Neutrophil (primary cell): Measurements from ENCODE around the gene IL1R2.

Experiments used
- H3K27ac ChIP-seq: fragments of 200-600 bp; sonication (generic); 2 replicates; pipeline ENCODE4 v1.5.1; 2016; ENCODE audit warnings: mild to moderate bottlenecking, moderate library complexity
- H3K27me3 ChIP-seq: fragments of 200-600 bp; sonication (generic); 2 replicates; pipeline ENCODE4 v1.6.0; 2016; ENCODE audit warnings: mild to moderate bottlenecking
- H3K36me3 ChIP-seq: fragments of 200-600 bp; sonication (generic); 2 replicates; pipeline ENCODE4 v1.5.1; 2017
- H3K4me1 ChIP-seq, 2 experiments: fragments of 200-600 bp in 1 of 2; sonication (generic) in 1 of 2; 1 replicate in 1 of 2; 2 replicates in 1 of 2; pipeline versions ENCODE4 v1.5.1 to v1.6.1; 2013 to 2016; ENCODE audit warnings: low read depth in 1 of 2, low read length in 1 of 2, mild to moderate bottlenecking in 1 of 2, moderate library complexity in 1 of 2; ENCODE audit not compliant: control insufficient read depth in 1 of 2, insufficient read depth in 1 of 2
- H3K4me3 ChIP-seq, 2 experiments: fragments of 200-600 bp in 1 of 2; sonication (generic) in 1 of 2; 1 replicate in 1 of 2; 2 replicates in 1 of 2; pipeline ENCODE4 v1.5.1; 2013 to 2016; ENCODE audit warnings: low read depth in 1 of 2, low read length in 1 of 2, mild to moderate bottlenecking in 1 of 2, moderate library complexity in 1 of 2
- H3K9me3 ChIP-seq: fragments of 200-600 bp; sonication (generic); 2 replicates; pipeline ENCODE4 v1.5.1; 2016
- TF ChIP-seq, protein P1 (sequence below): fragments of 200-600 bp; sonication (generic); IDR thresholded peaks from 2 replicates; pipeline ENCODE4 v1.5.1; 2016; ENCODE audit warnings: antibody characterized with exemption

IL1R2 gene

GRCh38 chr2:102059151-102059550 lies 67.4 kb downstream of the IL1R2 start:
- Histone ChIP-seq H3K9me3 (no peaks in the 10 kb centered on the region), H3K4me1 (peaks cover 10% of the 10 kb centered on the region in 2 experiments), H3K27ac (no peak overlapping the region), H3K4me3 (no peak overlapping the region), H3K27me3 (no peaks in the 10 kb centered on the region), H3K36me3 (peaks cover 12% of the 10 kb centered on the region)
- TF ChIP-seq, protein P1, sequence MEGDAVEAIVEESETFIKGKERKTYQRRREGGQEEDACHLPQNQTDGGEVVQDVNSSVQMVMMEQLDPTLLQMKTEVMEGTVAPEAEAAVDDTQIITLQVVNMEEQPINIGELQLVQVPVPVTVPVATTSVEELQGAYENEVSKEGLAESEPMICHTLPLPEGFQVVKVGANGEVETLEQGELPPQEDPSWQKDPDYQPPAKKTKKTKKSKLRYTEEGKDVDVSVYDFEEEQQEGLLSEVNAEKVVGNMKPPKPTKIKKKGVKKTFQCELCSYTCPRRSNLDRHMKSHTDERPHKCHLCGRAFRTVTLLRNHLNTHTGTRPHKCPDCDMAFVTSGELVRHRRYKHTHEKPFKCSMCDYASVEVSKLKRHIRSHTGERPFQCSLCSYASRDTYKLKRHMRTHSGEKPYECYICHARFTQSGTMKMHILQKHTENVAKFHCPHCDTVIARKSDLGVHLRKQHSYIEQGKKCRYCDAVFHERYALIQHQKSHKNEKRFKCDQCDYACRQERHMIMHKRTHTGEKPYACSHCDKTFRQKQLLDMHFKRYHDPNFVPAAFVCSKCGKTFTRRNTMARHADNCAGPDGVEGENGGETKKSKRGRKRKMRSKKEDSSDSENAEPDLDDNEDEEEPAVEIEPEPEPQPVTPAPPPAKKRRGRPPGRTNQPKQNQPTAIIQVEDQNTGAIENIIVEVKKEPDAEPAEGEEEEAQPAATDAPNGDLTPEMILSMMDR, result no peak

GRCh38 chr2:102060047-102060446 lies 68.3 kb downstream of the IL1R2 start:
- Histone ChIP-seq H3K9me3 (no peaks in the 10 kb centered on the region), H3K4me1 (peaks cover 16 to 19% of the 10 kb centered on the region in 2 experiments), H3K4me3 (no peak overlapping the region), H3K27me3 (no peaks in the 10 kb centered on the region), H3K27ac (no peak overlapping the region), H3K36me3 (peaks cover 12% of the 10 kb centered on the region)
- TF ChIP-seq, protein P1, result no peak

DNA sequence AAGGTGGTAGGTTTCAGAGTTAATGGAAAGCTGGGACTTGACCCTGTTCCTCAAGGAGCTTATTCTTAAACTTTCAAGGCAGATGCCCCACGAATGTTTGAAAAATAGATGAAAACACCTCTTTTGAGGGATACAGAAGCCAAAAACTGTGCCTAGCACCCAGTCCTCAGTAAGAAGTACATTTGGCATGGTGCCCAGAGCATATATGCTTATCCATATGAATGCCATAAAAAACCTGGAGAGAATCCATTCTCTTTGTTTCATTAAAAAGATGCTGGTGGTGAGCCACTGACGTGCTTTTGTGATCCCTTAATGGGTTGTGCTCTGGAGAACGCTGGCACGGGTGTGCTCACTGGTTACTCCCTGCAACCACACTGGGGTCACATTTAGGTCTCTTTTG lies 69.0 kb downstream of the IL1R2 start:
- TF ChIP-seq, protein P1, result no peak
- H3K27me3 ChIP-seq, result no peaks in the 10 kb centered on the region
- peaks cover 12% of the 10 kb centered on the region for H3K36me3 ChIP-seq
- H3K4me1 ChIP-seq, result peaks cover 21 to 27% of the 10 kb centered on the region in 2 experiments
- H3K4me3 ChIP-seq, result no peak overlapping the region
- no peak overlapping the region for H3K27ac ChIP-seq
- H3K9me3 ChIP-seq, result no peaks in the 10 kb centered on the region

GRCh38 chr2:102061286-102061699 lies 69.5 kb downstream of the IL1R2 start:
- H3K27ac ChIP-seq, result no peak overlapping the region
- H3K36me3 ChIP-seq, result peaks cover 12% of the 10 kb centered on the region
- H3K9me3 ChIP-seq, result no peaks in the 10 kb centered on the region
- H3K4me1 ChIP-seq, result peaks cover 24 to 31% of the 10 kb centered on the region in 2 experiments
- H3K27me3 ChIP-seq, result no peaks in the 10 kb centered on the region
- TF ChIP-seq, protein P1, result no peak
- H3K4me3 ChIP-seq, result no peak overlapping the region

DNA sequence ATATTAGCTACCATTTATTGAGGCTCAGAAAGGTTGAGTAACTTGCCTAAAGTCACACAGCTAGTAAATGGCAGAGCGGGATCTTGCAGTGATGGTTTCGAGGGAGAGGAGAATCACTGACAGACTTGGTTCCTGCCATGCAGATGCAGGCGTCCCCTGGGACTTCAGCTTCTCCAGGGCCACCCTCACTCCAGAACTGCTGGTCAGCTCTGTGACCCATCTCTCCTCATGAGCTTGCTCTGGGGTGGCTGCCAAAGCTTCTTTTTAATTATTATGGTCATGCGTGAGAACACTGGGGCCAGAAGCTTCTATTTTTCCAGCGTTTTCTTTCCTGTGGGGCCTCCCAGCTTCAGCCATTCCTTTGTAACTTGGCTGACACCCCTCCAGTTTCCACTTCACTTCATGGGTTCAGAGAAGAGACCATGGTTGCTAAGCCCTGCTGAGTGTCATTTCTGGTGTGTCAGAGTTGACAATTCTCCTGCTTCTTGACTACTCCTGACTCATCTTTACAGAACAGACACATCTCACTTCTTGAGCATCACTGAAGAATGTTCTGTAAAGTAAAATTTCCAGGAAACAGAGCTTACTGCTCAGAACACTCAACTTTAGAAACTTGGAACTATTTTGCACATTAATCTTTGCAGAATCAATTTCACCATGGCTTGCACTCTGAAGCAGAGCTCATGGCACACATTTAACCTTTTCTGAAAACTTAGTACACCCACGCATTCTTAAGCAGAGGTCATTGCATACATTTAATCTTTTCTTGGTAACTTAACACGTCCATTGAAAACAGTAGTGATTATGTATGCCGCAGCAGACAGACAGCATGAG lies 70.4 kb downstream of the IL1R2 start:
- Histone ChIP-seq H3K27me3 (no peaks in the 10 kb centered on the region), H3K27ac (no peak overlapping the region), H3K9me3 (no peaks in the 10 kb centered on the region), H3K36me3 (peaks cover 12% of the 10 kb centered on the region), H3K4me1 (peaks cover 24 to 31% of the 10 kb centered on the region in 2 experiments), H3K4me3 (no peak overlapping the region)
- TF ChIP-seq, protein P1, result no peak
